Measurements from ENCODE around the gene ZNF682. TPM values are rescaled to one million over a fixed set of nuclear protein-coding genes. Genes with fewer than 3 reads are reported as not detected.

ZNF682 gene
- total and polyA plus RNA-seq, 4 donors: 1.3 to 5.2 (median 2.1) TPM

DNA sequence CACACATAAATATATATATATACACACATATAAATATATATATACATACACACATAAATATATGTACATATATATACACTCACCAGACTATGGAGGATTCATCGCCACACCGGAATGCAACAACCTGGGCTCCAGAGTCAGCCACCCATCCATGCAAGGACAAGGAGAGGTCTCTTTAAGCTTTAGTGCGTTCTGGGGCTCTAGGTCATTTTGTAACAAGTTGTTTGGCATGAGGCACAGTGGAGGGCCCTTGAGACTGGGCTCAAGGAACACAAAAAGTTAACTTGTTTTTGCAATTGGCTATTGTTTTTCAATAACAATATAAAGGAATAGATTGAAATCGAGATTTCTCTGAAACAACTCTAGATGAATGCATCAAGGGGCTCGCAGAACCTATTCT, 33.6 kb upstream of the ZNF682 start:
- DNase-seq (ENCODE audit: low spot score): no peak
- Histone ChIP-seq H3K4me3 (ENCODE audit: low read depth in 1 of 3, low read length in 3 of 3) (no peak overlapping the region), H3K9ac (ENCODE audit: low read depth in 1 of 2, low read length in 2 of 2) (no peak overlapping the region), H3K27ac (ENCODE audit: low read depth in 1 of 2, low read length in 2 of 2) (no peak overlapping the region), H3K4me1 (ENCODE audit: control insufficient read depth in 4 of 4, insufficient read depth in 4 of 4, low read length in 3 of 4) (no peaks in the 10 kb centered on the region), H3K9me3 (ENCODE audit: control insufficient read depth in 4 of 4, low read length in 3 of 4) (peaks cover 6 to 25% (median 8%) of the 10 kb centered on the region in 4 donors), H3K27me3 (ENCODE audit: control insufficient read depth in 4 of 4, insufficient read depth in 4 of 4, low read length in 3 of 4) (no peaks in the 10 kb centered on the region), H3K36me3 (ENCODE audit: control insufficient read depth in 4 of 4, insufficient read depth in 3 of 4, low read depth in 1 of 4, low read length in 3 of 4) (no peaks in the 10 kb centered on the region)
- WGBS: 88% methylated on average over 5 of the region's 5 CpGs
- TF ChIP-seq, protein P1, sequence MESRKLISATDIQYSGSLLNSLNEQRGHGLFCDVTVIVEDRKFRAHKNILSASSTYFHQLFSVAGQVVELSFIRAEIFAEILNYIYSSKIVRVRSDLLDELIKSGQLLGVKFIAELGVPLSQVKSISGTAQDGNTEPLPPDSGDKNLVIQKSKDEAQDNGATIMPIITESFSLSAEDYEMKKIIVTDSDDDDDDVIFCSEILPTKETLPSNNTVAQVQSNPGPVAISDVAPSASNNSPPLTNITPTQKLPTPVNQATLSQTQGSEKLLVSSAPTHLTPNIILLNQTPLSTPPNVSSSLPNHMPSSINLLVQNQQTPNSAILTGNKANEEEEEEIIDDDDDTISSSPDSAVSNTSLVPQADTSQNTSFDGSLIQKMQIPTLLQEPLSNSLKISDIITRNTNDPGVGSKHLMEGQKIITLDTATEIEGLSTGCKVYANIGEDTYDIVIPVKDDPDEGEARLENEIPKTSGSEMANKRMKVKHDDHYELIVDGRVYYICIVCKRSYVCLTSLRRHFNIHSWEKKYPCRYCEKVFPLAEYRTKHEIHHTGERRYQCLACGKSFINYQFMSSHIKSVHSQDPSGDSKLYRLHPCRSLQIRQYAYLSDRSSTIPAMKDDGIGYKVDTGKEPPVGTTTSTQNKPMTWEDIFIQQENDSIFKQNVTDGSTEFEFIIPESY (IDR thresholded peaks at IDR 0.05): no peak
- TF ChIP-seq FOXA2 (IDR thresholded peaks at IDR 0.05): no peak
- no peak for TF ChIP-seq FOXA1 (IDR thresholded peaks at IDR 0.05)
- TF ChIP-seq JUND (IDR thresholded peaks at IDR 0.05): no peak
- TF ChIP-seq, protein P2, sequence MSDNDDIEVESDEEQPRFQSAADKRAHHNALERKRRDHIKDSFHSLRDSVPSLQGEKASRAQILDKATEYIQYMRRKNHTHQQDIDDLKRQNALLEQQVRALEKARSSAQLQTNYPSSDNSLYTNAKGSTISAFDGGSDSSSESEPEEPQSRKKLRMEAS (IDR thresholded peaks at IDR 0.05): no peak
- no peak for TF ChIP-seq YY1 (IDR thresholded peaks at IDR 0.05)
- TF ChIP-seq, protein P3, sequence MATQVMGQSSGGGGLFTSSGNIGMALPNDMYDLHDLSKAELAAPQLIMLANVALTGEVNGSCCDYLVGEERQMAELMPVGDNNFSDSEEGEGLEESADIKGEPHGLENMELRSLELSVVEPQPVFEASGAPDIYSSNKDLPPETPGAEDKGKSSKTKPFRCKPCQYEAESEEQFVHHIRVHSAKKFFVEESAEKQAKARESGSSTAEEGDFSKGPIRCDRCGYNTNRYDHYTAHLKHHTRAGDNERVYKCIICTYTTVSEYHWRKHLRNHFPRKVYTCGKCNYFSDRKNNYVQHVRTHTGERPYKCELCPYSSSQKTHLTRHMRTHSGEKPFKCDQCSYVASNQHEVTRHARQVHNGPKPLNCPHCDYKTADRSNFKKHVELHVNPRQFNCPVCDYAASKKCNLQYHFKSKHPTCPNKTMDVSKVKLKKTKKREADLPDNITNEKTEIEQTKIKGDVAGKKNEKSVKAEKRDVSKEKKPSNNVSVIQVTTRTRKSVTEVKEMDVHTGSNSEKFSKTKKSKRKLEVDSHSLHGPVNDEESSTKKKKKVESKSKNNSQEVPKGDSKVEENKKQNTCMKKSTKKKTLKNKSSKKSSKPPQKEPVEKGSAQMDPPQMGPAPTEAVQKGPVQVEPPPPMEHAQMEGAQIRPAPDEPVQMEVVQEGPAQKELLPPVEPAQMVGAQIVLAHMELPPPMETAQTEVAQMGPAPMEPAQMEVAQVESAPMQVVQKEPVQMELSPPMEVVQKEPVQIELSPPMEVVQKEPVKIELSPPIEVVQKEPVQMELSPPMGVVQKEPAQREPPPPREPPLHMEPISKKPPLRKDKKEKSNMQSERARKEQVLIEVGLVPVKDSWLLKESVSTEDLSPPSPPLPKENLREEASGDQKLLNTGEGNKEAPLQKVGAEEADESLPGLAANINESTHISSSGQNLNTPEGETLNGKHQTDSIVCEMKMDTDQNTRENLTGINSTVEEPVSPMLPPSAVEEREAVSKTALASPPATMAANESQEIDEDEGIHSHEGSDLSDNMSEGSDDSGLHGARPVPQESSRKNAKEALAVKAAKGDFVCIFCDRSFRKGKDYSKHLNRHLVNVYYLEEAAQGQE (IDR thresholded peaks at IDR 0.05): no peak
- TF ChIP-seq, protein P4, sequence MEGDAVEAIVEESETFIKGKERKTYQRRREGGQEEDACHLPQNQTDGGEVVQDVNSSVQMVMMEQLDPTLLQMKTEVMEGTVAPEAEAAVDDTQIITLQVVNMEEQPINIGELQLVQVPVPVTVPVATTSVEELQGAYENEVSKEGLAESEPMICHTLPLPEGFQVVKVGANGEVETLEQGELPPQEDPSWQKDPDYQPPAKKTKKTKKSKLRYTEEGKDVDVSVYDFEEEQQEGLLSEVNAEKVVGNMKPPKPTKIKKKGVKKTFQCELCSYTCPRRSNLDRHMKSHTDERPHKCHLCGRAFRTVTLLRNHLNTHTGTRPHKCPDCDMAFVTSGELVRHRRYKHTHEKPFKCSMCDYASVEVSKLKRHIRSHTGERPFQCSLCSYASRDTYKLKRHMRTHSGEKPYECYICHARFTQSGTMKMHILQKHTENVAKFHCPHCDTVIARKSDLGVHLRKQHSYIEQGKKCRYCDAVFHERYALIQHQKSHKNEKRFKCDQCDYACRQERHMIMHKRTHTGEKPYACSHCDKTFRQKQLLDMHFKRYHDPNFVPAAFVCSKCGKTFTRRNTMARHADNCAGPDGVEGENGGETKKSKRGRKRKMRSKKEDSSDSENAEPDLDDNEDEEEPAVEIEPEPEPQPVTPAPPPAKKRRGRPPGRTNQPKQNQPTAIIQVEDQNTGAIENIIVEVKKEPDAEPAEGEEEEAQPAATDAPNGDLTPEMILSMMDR (IDR thresholded peaks at IDR 0.05; ENCODE audit: low read depth, low read length, missing input control): no peak
- no peak for TF ChIP-seq GABPA (IDR thresholded peaks at IDR 0.05 in 1 of 2, conservative IDR thresholded peaks at IDR 0.05 in 1 of 2)
- no peak for TF ChIP-seq TAF1 (conservative IDR thresholded peaks at IDR 0.05)
- no peak for TF ChIP-seq RAD21 (IDR thresholded peaks at IDR 0.05)
- no peak for TF ChIP-seq RXRA (IDR thresholded peaks at IDR 0.05)
- TF ChIP-seq, protein P5, sequence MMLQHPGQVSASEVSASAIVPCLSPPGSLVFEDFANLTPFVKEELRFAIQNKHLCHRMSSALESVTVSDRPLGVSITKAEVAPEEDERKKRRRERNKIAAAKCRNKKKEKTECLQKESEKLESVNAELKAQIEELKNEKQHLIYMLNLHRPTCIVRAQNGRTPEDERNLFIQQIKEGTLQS (IDR thresholded peaks at IDR 0.05): no peak
- TF ChIP-seq HNF4A (conservative IDR thresholded peaks at IDR 0.05): no peak
- TF ChIP-seq EGR1 (IDR thresholded peaks at IDR 0.05; ENCODE audit: low read depth in 2 of 2): no peak
- TF ChIP-seq SP1 (IDR thresholded peaks at IDR 0.05): no peak

DNA sequence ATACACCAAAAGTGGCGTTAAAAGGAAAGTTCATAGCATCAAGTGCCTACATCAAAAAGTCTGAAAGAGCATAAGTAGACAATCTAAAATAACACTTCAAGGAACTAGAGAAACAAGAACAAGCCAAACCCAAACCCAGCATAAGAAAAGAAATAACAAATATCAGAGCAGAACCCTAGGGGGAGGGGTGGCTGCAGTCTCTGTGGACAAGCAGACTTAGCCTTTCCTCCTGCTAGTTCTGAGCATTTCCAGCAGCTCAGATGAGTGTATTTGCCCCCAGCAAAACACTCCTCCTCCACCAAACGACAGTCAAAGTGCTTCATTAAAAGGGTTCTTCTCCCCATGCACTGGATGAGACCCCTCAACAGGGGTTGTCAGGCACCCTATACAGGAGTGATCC, 31.4 kb upstream of the ZNF682 start:
- no peaks in the 10 kb centered on the region for H3K36me3 ChIP-seq (ENCODE audit: control insufficient read depth in 4 of 4, insufficient read depth in 3 of 4, low read depth in 1 of 4, low read length in 3 of 4)
- peaks cover 3 to 30% (median 9%) of the 10 kb centered on the region in 4 donors for H3K9me3 ChIP-seq (ENCODE audit: control insufficient read depth in 4 of 4, low read length in 3 of 4)
- no peak for DNase-seq (ENCODE audit: low spot score)
- no peak overlapping the region for H3K27ac ChIP-seq (ENCODE audit: low read depth in 1 of 2, low read length in 2 of 2)
- no peaks in the 10 kb centered on the region for H3K27me3 ChIP-seq (ENCODE audit: control insufficient read depth in 4 of 4, insufficient read depth in 4 of 4, low read length in 3 of 4)
- H3K4me3 ChIP-seq (ENCODE audit: low read depth in 1 of 3, low read length in 3 of 3): no peak overlapping the region
- no peak overlapping the region for H3K9ac ChIP-seq (ENCODE audit: low read depth in 1 of 2, low read length in 2 of 2)
- 59% methylated on average over 2 of the region's 2 CpGs for WGBS
- H3K4me1 ChIP-seq (ENCODE audit: control insufficient read depth in 4 of 4, insufficient read depth in 4 of 4, low read length in 3 of 4): no peaks in the 10 kb centered on the region
- TF ChIP-seq FOXA1 (IDR thresholded peaks at IDR 0.05) (no peak), RAD21 (IDR thresholded peaks at IDR 0.05) (no peak), GABPA (IDR thresholded peaks at IDR 0.05 in 1 of 2, conservative IDR thresholded peaks at IDR 0.05 in 1 of 2) (no peak), RXRA (IDR thresholded peaks at IDR 0.05) (no peak), EGR1 (IDR thresholded peaks at IDR 0.05; ENCODE audit: low read depth in 2 of 2) (no peak), SP1 (IDR thresholded peaks at IDR 0.05) (no peak), YY1 (IDR thresholded peaks at IDR 0.05) (no peak), JUND (IDR thresholded peaks at IDR 0.05) (no peak), NR2F2 (IDR thresholded peaks at IDR 0.05) (no peak), HNF4A (conservative IDR thresholded peaks at IDR 0.05) (no peak), HNF4G (IDR thresholded peaks at IDR 0.05) (no peak)
- TF ChIP-seq, protein P5 (IDR thresholded peaks at IDR 0.05): no peak
- TF ChIP-seq, protein P2 (IDR thresholded peaks at IDR 0.05): no peak
- TF ChIP-seq, protein P1 (IDR thresholded peaks at IDR 0.05): no peak
- TF ChIP-seq, protein P4 (IDR thresholded peaks at IDR 0.05; ENCODE audit: low read depth, low read length, missing input control): no peak

Measured in liver (tissue), 9 donors.